B cell (primary cell): ENCODE measurements around the gene RNASE2. TPM values are rescaled to one million over a fixed set of nuclear protein-coding genes. Genes with fewer than 3 reads are reported as not detected.

ENCODE experiments used
- ATAC-seq: fragments of 200-7000 bp; cut with Tn5 transposase; one replicate; pipeline ENCODE4 v1.10.0; 2021; ENCODE audit warnings: low read depth, mild to moderate bottlenecking, moderate number of reproducible peaks, moderate library complexity
- CTCF ChIA-PET: fragments of 350-600 bp; sonication (Branson Sonifier 250); formaldehyde crosslinking; loops from one replicate; lab custom pipeline; 2021; ENCODE audit warnings: antibody characterized with exemption, inconsistent platforms; lab: Charles Lee
- POLR2A ChIA-PET: fragments of 350-600 bp; sonication (Branson Sonifier 250); formaldehyde crosslinking; loops from one replicate; lab custom pipeline; 2021; ENCODE audit warnings: antibody characterized with exemption; lab: Charles Lee
- DNase-seq: peaks from one replicate; pipeline ENCODE4 v3.0.0; 2013
- H2AFZ ChIP-seq: 2 replicates; pipeline ENCODE4 v1.6.1; 2012; ENCODE audit warnings: mild to moderate bottlenecking, low read depth, low read length; ENCODE audit not compliant: insufficient read depth, poor library complexity, severe bottlenecking
- H3K27ac ChIP-seq, 2 donors: 1 replicate in 1 of 2; 2 replicates in 1 of 2; pipeline ENCODE4 v1.5.1; 2012 to 2013; ENCODE audit warnings: low read length in 2 of 2, mild to moderate bottlenecking in 2 of 2, moderate library complexity in 1 of 2
- H3K27me3 ChIP-seq, 4 experiments: fragments of 200-600 bp in 1 of 4; sonication (generic) in 1 of 4; replicated peaks in 1 of 4; 1 replicate in 2 of 4; 2 replicates in 2 of 4; pipeline versions ENCODE4 v1.6.1 to v1.7.0; 2013 to 2016; ENCODE audit warnings: low read length in 3 of 4, mild to moderate bottlenecking in 2 of 4, mixed read lengths in 1 of 4, moderate library complexity in 1 of 4; ENCODE audit not compliant: insufficient read depth in 4 of 4, control insufficient read depth in 3 of 4; ENCODE audit errors: control extremely low read depth in 1 of 4
- H3K36me3 ChIP-seq, 2 experiments: replicated peaks in 1 of 2; 1 replicate in 1 of 2; 2 replicates in 1 of 2; pipeline versions ENCODE4 v1.6.1 to v1.7.1; 2013; ENCODE audit warnings: low read length in 1 of 2; ENCODE audit not compliant: insufficient read depth in 2 of 2, control insufficient read depth in 1 of 2; ENCODE audit errors: control extremely low read depth in 1 of 2, extremely low read depth in 1 of 2
- H3K4me1 ChIP-seq, 2 donors: fragments of 200-600 bp in 1 of 2; sonication (generic) in 1 of 2; 1 replicate in 1 of 2; 2 replicates in 1 of 2; pipeline versions ENCODE4 v1.5.1 to v1.6.1; 2013 to 2017; ENCODE audit warnings: low read length in 2 of 2; ENCODE audit not compliant: control insufficient read depth in 2 of 2, insufficient read depth in 2 of 2
- H3K4me2 ChIP-seq: replicated peaks from 2 replicates; pipeline ENCODE3; 2012; ENCODE audit warnings: mild to moderate bottlenecking, low read depth, low read length; ENCODE audit not compliant: poor library complexity, severe bottlenecking
- H3K4me3 ChIP-seq, 5 experiments: fragments of 200-600 bp in 1 of 5; sonication (generic) in 1 of 5; 1 replicate in 3 of 5; 2 replicates in 2 of 5; pipeline versions ENCODE4 v1.5.1 to v1.7.0; 2011 to 2016; ENCODE audit warnings: low read length in 4 of 5, mild to moderate bottlenecking in 4 of 5, low read depth in 2 of 5, control low read depth in 1 of 5, moderate library complexity in 1 of 5; ENCODE audit not compliant: insufficient read depth in 1 of 5; ENCODE audit errors: control extremely low read depth in 1 of 5, extremely low read depth in 1 of 5
- H3K79me2 ChIP-seq: fragments of 200-600 bp; sonication (generic); one replicate; pipeline ENCODE4 v1.6.0; 2016; ENCODE audit warnings: low read length; ENCODE audit not compliant: control insufficient read depth, insufficient read depth
- H3K9ac ChIP-seq: fragments of 200-600 bp; sonication (generic); 2 replicates; pipeline ENCODE4 v1.6.1; 2017; ENCODE audit warnings: mild to moderate bottlenecking, low read length, moderate library complexity
- H3K9me3 ChIP-seq, 3 donors: one replicate each; pipeline versions ENCODE4 v1.6.1 to v1.7.1; 2013; ENCODE audit warnings: low read length in 2 of 3; ENCODE audit not compliant: control insufficient read depth in 2 of 3, insufficient read depth in 1 of 3; ENCODE audit errors: control extremely low read depth in 1 of 3
- H4K20me1 ChIP-seq: 2 replicates; pipeline ENCODE4 v1.6.0; 2012; ENCODE audit warnings: mild to moderate bottlenecking, low read length; ENCODE audit not compliant: insufficient read depth, control insufficient read depth, poor library complexity, severe bottlenecking
- H3K27ac Mint-ChIP-seq: one replicate; pipeline ENCODE4 v1.8.0; 2021; ENCODE audit warnings: mixed read lengths
- H3K27me3 Mint-ChIP-seq: one replicate; pipeline ENCODE4 v1.8.0; 2021; ENCODE audit warnings: mixed read lengths
- H3K4me1 Mint-ChIP-seq: one replicate; pipeline ENCODE4 v1.8.0; 2021; ENCODE audit warnings: mixed read lengths
- H3K4me3 Mint-ChIP-seq: one replicate; pipeline ENCODE4 v1.8.0; 2021; ENCODE audit warnings: mixed read lengths
- H3K9me3 Mint-ChIP-seq: one replicate; pipeline ENCODE4 v1.8.0; 2022; ENCODE audit warnings: mixed read lengths; ENCODE audit not compliant: insufficient read depth
- CTCF ChIP-seq: fragments of 200-600 bp; IDR thresholded peaks from one replicate; pipeline ENCODE4 v1.8.0; 2022; ENCODE audit warnings: antibody characterized with exemption, mild to moderate bottlenecking
- EZH2 ChIP-seq: IDR thresholded peaks from 2 replicates; pipeline ENCODE4 v1.6.1; 2012; ENCODE audit warnings: borderline replicate concordance, low read depth, mild to moderate bottlenecking, moderate library complexity, low read length; ENCODE audit not compliant: insufficient read depth, poor library complexity, severe bottlenecking
- WGBS: methylation state at CpG from one replicate; pipeline ENCODE4 v1.1.5; 2013; ENCODE audit warnings: missing lambda C conversion rate; ENCODE audit not compliant: insufficient coverage; 5-methylcytosine and 5-hydroxymethylcytosine counted together
- intact Hi-C: fragments of 100-400 bp; cut with micrococcal nuclease; formaldehyde crosslinking; loops from one replicate; pipeline ENCODE4 v1.10.0; 2022
- polyA plus RNA-seq: library from polyadenylated mRNA; depleted of rRNA; stranded (reverse); fragments of >200 nt; gene quantifications from 2 replicates; pipeline ENCODE4 v1.2.3, GENCODE V29; 2012
- total RNA-seq, 2 donors: library from RNA; stranded (reverse); fragments of 120-200 nt in 1 of 2; gene quantifications; 1 replicate in 1 of 2; 2 replicates in 1 of 2; pipeline versions ENCODE4 v1.2.3 to v1.2.4, GENCODE V29; 2013 to 2022

Gene RNASE2
- total and polyA plus RNA-seq, 2 donors (not counting 1 experiment from before 2014, with no cell fraction given): 0.54 TPM; not detected in 1

- Histone ChIP-seq H3K4me1 (no peaks in the 10 kb centered on the region), H3K27me3 (no peaks in the 10 kb centered on the region), H3K4me2 (no peak within 1 kb of the TSS), H3K79me2 (no peaks in the 10 kb centered on the region), H3K9me3 (no peaks in the 10 kb centered on the region), H3K9ac (no peak within 1 kb of the TSS), H3K36me3 (peaks cover 14 to 41% of the 10 kb centered on the region in 2 experiments), H4K20me1 (no peaks in the 10 kb centered on the region), H3K4me3 (no peak within 1 kb of the TSS), H2AFZ (no peak within 1 kb of the TSS), H3K27ac (no peak within 1 kb of the TSS)
- no peaks in the 10 kb centered on the region for H3K9me3 Mint-ChIP-seq
- no peak within 1 kb of the TSS for H3K27ac Mint-ChIP-seq
- no peak for DNase-seq
- ATAC-seq: no peak
- H3K4me3 Mint-ChIP-seq: no peak within 1 kb of the TSS
- no peaks in the 10 kb centered on the region for H3K27me3 Mint-ChIP-seq
- 88% methylated on average over 5 of the region's 6 CpGs for WGBS
- intact Hi-C loops: no loop called here
- ChIA-PET CTCF (interaction anchor here (1.2 to 6.5 kb wide), 4 partner anchors 9 to 68 kb away, joined by 3 to 47 read pairs (median 9); no protein-coding TSS in a partner anchor), POLR2A (no interaction called here)
- H3K4me1 Mint-ChIP-seq: no peaks in the 10 kb centered on the region
- no peak for TF ChIP-seq EZH2
- no peak for TF ChIP-seq CTCF
These were observed 43.5 kb downstream of the RNASE2 start, which contains the start of gene SLC39A2 for GRCh38 chr14:20998674-20999366. TSS of gene SLC39A2 (plus strand) at chr14:20999293. CDS start at chr14:20999447, 154 bp downstream.

- Histone ChIP-seq H3K36me3 (peaks cover 14 to 34% of the 10 kb centered on the region in 2 experiments), H3K4me3 (no peak overlapping the region), H3K9ac (no peak overlapping the region), H2AFZ (no peak overlapping the region), H3K79me2 (no peaks in the 10 kb centered on the region), H3K4me1 (no peaks in the 10 kb centered on the region), H3K27ac (no peak overlapping the region), H4K20me1 (no peaks in the 10 kb centered on the region), H3K9me3 (no peaks in the 10 kb centered on the region), H3K27me3 (no peaks in the 10 kb centered on the region), H3K4me2 (no peak overlapping the region)
- intact Hi-C loops: no loop called here
- ATAC-seq (no peak), DNase-seq (no peak)
- WGBS: 92% methylated on average over 4 of the region's 4 CpGs
- POLR2A ChIA-PET: no interaction called here
- Mint-ChIP-seq H3K9me3 (no peaks in the 10 kb centered on the region), H3K4me1 (no peaks in the 10 kb centered on the region), H3K27ac (no peak overlapping the region), H3K27me3 (no peaks in the 10 kb centered on the region), H3K4me3 (no peak overlapping the region)
- no peak for TF ChIP-seq EZH2
- TF ChIP-seq CTCF: no peak
- CTCF ChIA-PET: interaction anchor here (1.2 to 6.5 kb wide), 3 partner anchors 16 to 68 kb away, joined by 3 to 47 read pairs (median 14); no protein-coding TSS in a partner anchor
These were observed 44.3 kb downstream of the RNASE2 start for GRCh38 chr14:20999591-20999990.
